GM18858 (cell line): Measurements from ENCODE around the gene RERE.

ENCODE experiments used
- ATAC-seq: cut with Tn5 transposase; IDR thresholded peaks from one replicate; pipeline ENCODE4 v1.9.1; 2021; ENCODE audit not compliant: unreplicated experiment

Gene RERE

DNA sequence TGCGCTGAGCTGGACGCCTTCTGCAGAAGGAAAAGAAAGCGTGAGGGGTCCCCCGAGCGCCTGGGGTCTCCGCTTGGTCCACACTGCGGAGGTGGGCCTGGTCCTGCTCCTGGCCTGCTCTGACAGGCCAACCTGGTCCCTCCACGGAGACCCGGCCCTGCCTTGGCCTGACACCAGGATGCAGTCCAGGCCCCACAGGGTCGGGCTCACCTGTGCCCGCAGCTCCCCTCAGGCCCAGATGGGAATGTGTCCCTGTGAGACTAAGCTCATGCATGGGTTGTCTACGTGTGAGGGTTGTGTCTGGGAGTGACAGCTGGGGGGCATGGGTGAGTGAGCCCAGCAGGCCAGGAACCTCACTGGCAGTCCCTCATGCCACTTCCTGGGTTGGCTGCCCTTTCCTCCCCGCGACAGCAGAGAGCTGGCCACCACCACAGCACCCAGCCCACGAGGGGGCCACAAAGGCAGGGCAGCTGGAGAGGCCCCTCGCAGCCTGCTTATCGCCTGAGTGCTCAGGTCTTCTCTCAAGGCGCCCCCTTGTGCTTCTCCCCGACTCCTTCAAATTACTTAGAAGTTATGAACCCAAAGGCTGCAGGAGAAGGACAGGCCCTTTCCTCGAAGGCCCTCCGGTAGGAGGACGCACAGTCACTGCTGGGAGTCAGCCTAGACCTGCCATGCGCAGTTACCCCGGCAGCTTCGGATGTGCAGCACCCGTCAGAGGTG, 458.4 kb downstream of the RERE start:
- no peak for ATAC-seq

DNA sequence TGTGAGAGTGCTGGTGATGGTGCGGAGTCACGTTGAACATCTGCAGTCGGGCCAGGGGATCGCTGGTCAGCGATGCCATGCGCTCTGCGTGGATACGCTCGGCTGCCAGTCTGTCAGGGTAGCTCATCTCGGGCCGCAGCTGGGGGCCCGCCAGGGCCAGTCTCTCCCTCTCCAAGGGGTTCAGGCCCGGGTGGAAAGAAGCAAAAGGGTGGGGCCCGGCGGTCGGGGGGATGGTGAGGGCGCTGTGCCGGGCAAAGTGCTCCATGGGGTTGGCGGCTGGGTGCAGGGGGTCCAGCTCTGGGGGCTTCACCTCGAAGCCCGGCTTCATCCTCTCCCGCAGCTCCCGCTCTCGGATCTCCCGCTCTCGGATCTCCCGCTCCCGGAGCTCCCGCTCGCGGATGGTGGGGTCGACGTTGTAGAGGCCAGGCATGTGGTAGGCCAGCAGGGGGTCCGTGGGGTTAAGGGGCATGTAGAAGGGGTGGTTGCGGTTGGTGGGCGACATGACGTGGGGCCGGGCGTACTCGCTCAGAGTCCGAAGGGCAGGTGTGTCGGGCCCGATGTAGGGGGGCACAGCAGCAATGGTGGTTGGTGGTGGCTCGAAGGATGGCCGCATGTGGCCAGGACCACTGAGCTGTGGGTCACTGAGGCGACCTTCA, 459.1 kb downstream of the RERE start:
- no peak for ATAC-seq

DNA sequence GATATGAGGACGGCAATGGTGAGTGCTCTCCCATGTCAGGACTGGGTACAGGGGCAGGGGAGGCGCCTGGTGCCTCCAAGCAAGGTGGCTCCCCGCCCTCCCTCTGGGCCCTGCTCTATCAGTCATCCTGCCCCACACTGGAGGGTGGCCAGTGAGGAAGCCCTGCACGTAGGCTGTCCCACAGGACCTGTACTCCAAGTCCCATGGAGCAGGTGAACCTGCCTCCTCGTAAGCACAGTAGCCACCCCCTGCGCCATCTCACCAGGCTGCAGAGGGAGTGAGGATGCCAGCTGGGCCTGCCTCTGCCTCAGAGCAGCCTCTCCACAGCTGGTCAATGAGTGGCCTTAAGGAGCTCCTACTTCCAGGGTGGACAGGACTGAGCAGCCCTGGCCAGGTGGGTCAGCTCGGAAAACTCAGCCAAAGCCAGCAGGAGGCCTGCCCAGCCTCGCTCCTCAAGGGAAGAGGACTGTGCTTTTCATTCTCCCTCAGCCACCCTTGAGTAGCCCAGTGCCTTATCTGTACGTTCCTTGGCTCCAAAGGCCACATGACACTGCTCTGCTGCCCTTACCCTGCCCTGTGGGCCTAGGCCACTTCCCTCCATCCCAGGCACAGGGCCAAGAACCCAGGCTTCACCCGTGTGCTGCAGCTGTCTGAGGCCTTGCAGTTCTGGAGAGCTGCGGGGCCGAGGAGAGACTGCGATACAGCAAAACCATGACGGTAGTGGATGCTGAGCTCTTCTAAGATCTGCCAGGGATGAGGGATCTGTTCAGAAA, 459.9 kb downstream of the RERE start:
- ATAC-seq = no peak

DNA sequence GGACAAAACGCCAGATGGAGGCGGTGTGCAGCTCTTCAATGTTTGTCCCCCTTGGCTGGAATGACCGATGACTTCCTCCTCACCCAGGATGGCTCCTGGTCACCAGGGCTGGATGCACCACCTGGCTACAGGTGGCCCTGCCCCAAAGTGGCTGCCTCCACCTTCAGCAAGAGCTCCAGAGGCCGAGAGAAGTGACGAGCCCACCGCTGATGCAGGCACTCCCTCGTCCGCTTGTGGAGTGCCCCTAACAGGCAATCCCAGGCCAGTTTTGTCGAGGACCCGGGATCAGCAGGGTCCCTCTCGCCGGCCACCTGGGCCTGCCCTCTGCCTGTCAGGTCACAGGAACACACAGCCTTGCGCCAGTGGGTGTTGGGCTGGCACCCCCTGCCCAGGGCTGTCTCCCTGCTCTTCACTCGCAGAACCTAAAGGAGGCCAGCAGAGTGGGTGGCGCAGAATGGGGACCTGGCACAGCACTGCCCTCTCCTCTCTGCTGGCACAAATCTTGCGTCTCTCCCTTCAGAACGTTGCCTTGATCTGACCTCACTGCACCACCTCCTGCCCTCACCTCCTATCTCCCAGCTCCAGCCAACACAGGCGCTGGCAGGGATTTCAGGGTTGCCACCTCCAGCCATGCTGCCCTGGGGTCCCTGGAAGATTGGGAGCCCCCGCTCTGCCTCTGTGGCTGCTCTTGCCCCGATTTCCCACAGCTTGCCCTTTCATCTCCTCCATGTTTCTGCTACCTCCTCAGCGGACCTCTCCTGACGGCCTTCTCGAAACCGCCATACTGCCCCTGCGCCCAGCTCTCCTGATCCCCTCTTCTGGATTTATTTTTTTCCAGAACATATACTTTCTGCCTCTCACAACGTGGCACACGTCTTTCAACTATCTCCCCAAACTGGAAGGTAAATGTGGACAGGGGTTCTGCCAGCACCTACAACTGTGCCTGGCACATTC, 460.9 kb downstream of the RERE start:
- ATAC-seq = no peak

DNA sequence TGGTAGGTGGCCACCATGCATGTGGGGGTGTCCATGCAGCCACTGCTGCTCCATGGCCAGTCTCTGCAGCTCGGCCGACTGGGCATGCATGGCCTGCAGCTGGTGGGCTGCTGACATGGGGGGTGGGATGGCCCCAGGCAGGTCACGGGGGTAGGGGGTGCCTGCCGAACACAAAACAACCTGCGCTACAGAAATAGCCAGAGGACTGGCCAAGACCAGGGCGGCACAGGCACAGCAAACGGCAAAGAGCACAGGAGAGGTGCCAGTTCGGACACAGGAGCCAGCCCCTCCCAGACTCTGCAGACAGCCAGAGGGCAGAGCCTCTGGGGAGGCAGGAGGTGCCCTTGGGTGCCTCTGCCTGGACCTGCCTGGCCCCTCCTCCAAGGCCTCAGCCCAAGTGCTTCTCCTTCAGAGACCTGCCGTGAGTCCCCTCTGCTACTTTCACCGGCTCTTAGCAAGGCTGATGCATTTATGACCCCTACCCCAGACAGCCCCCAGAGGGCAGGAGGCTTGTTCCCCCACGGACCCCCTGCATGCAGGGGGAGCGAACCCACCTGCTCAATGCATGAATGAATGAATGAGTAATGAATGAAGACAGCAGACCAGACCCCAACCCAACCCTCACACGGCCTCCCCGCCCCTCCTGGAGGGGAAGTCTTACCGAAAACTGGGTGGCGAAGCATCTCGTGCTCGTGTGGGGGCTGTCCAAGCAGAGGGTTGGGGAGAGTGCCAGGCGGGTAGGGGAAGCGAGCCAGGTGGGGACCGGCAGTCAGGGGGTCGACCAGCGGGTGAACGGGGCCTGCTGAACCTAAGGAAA, 461.8 kb downstream of the RERE start:
- ATAC-seq = no peak

DNA sequence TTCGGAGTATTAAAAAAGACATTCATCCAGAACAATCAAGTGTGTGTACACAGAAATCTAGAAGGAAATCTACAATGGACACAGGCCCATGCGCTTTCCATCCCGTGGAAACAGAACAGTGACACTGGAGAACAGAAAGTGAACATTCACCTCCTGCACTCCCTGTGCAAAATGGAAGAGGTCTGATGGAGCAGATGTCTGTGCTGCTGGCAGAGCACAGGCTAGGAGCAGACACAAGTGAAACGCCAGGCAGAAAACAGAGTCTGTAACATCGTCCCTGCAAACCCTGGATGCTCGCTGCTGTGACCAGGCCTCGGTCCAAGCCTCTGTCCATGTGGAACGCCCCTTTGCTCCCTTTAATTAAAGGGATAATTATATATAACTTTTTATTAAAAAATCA, 463.4 kb downstream of the RERE start:
- no peak for ATAC-seq

DNA sequence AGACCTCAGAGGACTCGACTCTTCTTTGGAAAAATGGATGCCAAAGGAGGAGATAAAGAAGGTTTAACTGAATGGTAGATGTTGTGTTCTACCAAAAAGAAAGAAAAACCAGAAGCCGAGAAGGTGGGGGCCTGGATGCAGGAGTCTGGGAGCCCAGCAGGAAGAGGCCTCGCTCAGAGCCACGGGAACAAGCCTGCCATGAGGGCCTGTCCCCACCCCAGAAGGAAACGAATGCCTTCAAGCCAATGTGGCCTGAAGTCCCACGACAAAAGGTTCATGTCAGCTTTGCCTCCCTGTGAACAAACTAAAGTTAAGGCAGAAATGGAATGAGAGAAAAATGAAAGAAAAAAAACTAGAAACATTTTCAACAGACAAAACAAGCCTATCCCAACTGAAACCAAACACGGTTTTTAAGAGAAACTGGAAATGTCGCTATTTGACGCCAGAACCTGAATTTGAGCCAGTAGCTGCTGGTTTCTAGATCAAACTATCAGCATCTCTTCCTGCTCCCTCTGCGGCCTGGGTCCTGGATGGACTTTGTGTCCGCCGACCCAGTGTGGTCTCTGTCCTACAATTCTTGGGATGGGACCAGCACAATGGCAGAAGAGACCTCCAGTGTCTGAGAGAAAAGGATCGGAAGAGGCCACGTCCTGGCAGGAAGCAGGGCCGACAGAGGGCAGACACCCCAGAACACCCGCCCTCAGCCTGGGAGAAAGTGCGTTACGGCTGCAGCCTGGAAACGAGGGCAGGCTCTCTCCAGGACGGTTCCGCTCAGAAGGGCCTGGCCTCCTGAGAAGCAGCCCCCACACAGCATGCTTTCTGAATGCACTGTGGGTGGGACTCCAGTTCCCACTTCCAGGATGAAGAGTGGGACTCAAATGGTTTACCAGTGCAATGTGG, 464.3 kb downstream of the RERE start:
- ATAC-seq = no peak

DNA sequence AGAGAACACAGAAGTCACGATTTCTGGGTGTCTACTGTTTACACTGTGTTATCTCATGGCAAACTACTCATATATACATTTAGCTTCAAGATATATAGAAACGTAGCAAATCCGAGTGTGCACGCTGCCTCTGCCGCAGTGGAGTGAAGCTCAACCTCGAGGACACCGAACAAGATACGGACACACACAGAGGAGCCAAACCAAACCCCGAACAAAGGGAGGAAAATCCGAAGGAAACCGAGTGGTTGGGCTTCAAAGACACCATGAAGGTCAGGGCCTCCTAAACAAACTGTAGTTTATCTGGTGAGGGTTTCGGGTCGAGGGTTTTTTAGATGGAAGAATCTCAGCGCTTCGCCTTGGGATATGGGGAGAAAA, 465.0 kb downstream of the RERE start:
- ATAC-seq = no peak

DNA sequence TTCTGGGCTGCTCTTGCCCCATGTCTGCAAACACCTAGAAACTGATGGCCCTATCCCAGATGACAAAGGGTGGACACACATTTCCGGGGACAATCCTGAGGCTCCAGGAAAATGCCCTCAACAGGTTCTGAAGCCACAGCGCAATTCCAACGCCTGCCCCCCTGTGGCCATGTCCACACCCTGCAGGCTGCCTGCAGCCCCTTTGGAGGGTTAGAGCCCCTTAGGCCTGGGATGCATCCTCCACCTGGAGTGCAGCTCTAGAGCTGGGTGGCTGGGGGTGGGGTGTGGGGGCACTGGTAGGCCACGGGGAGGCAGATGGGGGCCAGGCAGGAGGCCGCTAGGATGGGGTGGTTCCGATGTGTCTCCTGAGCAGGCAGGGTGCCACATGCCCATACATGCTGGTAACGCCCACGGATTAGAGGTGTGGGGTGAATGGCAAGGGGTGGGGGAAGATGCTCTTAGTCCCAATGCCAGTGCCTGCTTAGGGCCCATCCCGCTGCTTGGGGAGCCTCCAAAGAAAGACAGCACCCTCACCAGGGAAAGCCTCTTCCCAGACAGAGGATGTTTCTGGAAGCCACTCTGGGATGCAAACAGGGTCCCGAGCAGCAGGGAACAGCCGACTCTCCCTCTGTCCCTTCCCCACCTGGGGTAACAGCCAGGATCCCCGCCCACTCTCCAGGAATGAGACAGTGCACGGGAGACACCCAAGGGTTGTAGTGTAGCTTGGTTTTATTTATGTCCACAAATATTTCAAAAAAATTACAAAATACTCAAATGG, 465.6 kb downstream of the RERE start:
- no peak for ATAC-seq

DNA sequence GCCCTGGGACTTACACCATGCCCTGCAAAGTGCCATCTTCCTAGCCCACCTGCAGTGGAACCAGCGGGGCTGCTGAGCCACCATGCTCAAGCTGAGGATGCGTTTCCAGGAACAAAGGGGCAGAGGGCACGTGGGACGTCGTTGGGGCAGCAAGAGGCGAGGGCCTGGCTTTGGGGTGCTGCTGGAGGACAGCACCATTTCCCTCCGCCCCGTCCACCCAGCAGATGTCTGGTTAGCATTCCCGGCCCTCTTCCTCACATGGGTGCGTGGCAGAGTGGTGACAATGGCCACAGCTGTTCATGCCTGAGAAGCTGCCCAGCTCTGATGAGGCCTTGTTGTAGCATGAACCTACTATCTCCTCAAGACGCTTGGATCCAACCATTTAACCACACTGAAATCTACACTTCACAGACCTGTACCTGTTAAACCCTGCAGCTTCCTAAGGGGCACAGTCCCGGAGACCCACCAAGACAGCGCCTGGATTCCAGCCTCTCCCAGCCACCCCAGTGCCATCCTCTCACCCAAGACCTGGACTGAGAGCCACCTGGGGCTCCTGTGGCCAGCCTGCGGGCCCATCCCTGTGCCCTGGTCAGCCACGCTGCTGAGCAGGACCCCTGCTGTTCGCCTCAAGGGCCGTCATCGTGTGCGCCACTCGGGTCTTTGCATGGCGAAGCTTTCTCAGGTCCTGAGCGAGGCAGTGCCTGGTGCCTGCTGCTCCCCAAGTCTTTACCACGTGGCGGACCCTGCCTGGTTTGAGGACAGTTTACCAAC, 466.3 kb downstream of the RERE start:
- ATAC-seq = no peak

DNA sequence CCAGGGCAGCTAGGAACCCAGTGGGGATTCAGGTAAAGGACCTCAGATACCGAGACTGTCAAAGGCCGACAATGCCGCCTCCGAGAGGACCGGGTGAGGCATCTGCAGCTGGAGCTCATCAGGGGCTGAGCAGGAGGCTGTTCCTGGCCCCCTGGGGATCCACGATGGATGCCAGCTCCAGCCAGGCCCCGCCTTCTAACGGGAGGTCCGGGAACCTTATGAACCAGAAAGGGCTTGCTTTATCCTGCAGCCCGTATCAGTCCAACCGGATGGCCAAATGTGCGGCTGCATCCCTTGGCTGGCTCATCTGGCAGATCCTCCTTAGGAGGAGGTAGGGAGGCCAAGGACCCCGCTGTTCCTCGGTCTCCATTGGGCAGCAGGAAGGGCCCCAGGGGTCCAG, 467.5 kb downstream of the RERE start:
- no peak for ATAC-seq

DNA sequence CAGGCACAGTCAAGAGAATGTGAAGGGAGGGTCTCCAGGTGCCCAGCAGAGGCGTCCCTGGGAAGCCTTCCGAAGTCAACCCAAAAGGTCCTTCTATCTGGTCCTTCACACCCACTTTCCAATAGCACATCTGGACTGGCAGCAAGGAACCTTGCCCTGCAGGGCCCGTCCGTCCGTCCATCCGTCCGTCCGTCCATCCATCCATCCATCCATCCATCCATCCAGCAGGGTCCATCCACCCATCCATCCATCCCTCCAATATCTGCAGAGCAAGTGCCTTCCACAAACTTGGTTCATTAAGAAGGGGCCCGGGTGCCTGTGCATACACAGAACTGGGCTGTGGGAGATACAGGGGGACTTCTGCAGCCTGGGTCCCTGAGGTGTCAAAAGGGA, 468.0 kb downstream of the RERE start:
- ATAC-seq = no peak

DNA sequence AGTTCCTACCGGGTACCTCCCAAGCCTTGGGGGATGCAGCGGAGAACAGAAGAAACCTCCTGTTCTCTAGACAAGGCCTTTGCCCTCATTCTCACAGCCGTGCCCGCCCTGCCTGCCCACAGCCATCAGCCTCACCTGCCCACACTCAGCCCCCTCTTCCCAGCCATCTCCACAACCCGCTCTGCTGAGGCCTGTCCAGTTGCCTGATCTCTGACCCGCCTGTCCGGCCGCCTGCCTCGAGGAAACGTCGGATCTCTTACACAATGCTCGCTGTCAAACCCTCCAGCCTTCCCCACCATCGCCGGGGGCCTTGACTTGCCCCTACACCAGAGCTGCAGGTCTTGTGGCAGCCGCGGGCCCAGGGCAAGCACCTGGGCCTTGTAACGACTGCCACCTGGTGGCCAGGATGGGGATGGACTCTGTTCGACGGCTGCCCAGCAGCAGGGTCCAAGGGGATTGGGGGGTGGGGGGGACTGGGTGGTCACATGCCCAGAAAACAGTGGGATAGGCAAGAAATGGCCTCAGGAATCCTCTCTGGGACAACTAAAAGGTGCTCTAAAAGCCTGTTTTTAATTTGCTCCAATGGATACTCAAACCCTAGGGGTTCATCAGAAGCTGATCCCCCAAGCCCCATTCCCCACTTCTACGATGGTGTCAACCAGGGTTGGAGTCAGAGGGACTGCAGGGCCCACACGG, 468.5 kb downstream of the RERE start:
- no peak for ATAC-seq

DNA sequence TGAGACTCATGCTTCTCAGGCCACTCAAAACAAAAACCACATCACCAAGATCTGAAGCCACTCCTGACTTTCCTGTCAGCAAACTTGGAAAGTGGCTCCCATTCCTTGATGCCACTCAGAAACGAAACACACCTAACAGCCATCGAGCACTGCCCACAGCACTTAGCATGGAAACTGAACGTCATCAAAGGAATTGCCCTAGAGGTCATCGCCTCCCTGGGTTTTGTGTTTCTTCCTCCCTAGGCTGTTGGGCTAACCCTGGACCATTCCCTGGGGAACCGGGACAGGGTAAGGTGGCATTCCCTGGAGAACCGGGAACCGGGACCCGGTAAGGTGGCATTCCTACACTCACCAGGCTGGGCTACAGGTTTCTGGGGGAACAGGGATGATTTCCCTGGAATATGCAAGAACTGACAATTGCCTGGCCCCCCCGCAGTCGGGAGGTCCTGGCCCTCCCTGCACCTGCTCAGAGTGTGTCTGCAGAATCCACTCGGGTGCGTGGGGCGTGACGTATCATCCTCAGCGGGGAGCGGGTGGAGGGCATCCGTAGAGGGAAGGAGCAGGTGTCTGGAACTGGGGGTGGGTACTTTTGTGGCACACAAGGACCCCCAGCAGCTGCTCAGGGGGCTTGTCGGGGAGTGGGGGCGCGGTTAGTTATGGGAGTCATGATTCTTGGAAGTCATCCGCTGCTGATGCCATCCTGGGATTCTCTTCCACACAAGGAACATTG, 469.2 kb downstream of the RERE start:
- no peak for ATAC-seq

DNA sequence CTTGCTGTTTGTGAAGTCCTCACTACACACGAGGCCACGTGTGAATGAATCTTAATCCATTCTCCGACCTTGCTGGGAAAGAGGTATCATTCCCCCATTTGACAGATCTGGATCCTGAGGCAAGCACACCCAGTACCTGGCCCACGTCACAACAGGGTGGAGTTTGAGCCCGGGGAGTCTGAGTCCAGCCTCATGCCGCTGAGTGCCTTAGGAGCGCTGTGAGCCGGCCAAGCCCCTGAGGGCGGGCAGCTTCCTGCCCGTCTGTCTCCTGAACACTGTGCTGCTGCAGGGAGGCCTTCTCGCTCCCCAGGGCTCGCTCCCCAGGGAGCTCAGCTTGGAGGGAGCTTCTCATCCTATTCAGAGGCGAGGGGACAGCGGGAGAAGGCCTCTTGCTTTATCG, 469.8 kb downstream of the RERE start:
- ATAC-seq = no peak

DNA sequence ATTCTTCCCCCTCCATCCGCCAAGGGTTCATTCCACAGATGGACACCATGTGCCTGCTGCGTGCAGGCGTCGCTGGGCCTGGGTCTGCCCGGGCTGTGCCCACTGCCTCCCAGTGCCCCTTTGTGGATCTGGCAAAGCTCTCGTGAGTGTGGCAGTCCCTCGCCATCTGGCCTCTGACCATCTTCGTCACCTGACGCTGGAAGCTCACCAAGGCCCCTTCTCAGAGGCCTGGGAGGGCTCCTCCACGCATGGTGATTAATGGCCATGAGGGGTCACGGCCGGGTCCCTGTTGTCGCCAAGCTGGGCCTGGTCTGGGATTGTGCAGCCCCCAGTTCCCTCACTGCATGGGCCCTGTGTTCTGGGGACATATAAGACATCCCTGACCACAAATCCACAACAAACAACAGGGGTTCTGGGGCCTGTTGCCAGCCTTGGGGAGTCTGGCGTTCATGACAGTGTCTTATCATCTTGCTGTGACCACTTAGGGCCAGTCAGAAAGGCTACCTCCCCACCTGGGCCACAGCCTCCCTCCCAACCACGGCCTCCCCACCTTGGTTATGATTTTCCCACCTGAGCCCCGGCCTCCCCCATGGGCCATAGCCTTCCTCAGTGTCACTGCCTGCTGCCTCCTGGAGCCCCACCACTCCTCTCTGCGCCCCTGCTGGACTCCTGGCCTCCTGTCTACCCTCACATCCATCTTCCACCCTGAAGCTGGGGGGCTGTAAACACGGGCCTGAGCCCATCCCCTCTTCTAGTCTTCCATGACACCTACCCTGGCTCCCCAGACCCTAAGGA, 471.6 kb downstream of the RERE start:
- no peak for ATAC-seq
